HG03378 (cell line): Measurements from ENCODE around the gene HAUS7.

Experiments used
- ATAC-seq: cut with Tn5 transposase; IDR thresholded peaks from one replicate; pipeline ENCODE4 v1.9.1; 2021; ENCODE audit warnings: mild to moderate bottlenecking, moderate library complexity; ENCODE audit not compliant: unreplicated experiment

The HAUS7 gene

GRCh38 chrX:153499876-153500275 lies 29.5 kb upstream of the HAUS7 start:
- no peak for ATAC-seq

GRCh38 chrX:153499341-153499740 lies 29.0 kb upstream of the HAUS7 start:
- no peak for ATAC-seq

- no peak for ATAC-seq
These were observed 28.1 kb upstream of the HAUS7 start for GRCh38 chrX:153498453-153498852.

GRCh38 chrX:153496590-153496959 lies 26.2 kb upstream of the HAUS7 start:
- ATAC-seq, result no peak

- no peak for ATAC-seq
These were observed 25.7 kb upstream of the HAUS7 start for GRCh38 chrX:153495903-153496589.

GRCh38 chrX:153495362-153495751 lies 25.0 kb upstream of the HAUS7 start:
- no peak for ATAC-seq

- no peak for ATAC-seq
These were observed 24.4 kb upstream of the HAUS7 start, which contains the start of gene BGN for GRCh38 chrX:153494541-153495361. TSS of gene BGN (plus strand) at chrX:153494980. CDS start at chrX:153504632, 9,652 bp downstream.

GRCh38 chrX:153494061-153494460 lies 23.7 kb upstream of the HAUS7 start:
- no peak for ATAC-seq

GRCh38 chrX:153493085-153493484 lies 22.7 kb upstream of the HAUS7 start:
- no peak for ATAC-seq

- no peak for ATAC-seq
These were observed 22.2 kb upstream of the HAUS7 start for GRCh38 chrX:153492543-153492942.

GRCh38 chrX:153491918-153492317 lies 21.5 kb upstream of the HAUS7 start:
- no peak for ATAC-seq

- ATAC-seq, result no peak
These were observed 21.1 kb upstream of the HAUS7 start for GRCh38 chrX:153491351-153491914.

- no peak for ATAC-seq
These were observed 20.0 kb upstream of the HAUS7 start for GRCh38 chrX:153490217-153490930.

GRCh38 chrX:153488231-153488914 lies 18.0 kb upstream of the HAUS7 start:
- ATAC-seq, result no peak

GRCh38 chrX:153487590-153488071 lies 17.3 kb upstream of the HAUS7 start:
- no peak for ATAC-seq

- no peak for ATAC-seq
These were observed 15.8 kb upstream of the HAUS7 start for GRCh38 chrX:153486171-153486570.

- ATAC-seq, result no peak
These were observed 15.2 kb upstream of the HAUS7 start for GRCh38 chrX:153485396-153486080.

GRCh38 chrX:153482376-153483015 lies 12.1 kb upstream of the HAUS7 start:
- no peak for ATAC-seq

GRCh38 chrX:153481043-153481442 lies 10.7 kb upstream of the HAUS7 start:
- ATAC-seq, result no peak

- ATAC-seq, result no peak
These were observed 8.4 kb upstream of the HAUS7 start for GRCh38 chrX:153478746-153479145.
